Neuronal stem cell (in vitro differentiated cells): ENCODE data around the gene LIPA.

Experiments
- DNase-seq: peaks from one replicate; pipeline ENCODE4 v3.0.0-alpha.2; 2013; ENCODE audit warnings: low spot score
- H2AFZ ChIP-seq: one replicate; pipeline ENCODE4 v1.6.1; 2013; ENCODE audit warnings: mild to moderate bottlenecking, low read length, inconsistent platforms
- H2AK5ac ChIP-seq: 2 replicates; pipeline ENCODE4 v1.6.1; 2013; ENCODE audit warnings: low read depth, mild to moderate bottlenecking, inconsistent platforms, low read length, moderate library complexity, mixed read lengths
- H2BK120ac ChIP-seq: 2 replicates; pipeline ENCODE4 v1.6.1; 2013; ENCODE audit warnings: low read depth, mild to moderate bottlenecking, inconsistent platforms, low read length, moderate library complexity, mixed read lengths
- H2BK12ac ChIP-seq: one replicate; pipeline ENCODE4 v1.6.1; 2013; ENCODE audit warnings: low read length, inconsistent platforms
- H2BK15ac ChIP-seq: 2 replicates; pipeline ENCODE4 v1.6.1; 2013; ENCODE audit warnings: mild to moderate bottlenecking, low read length, inconsistent platforms, mixed read lengths
- H2BK5ac ChIP-seq: one replicate; pipeline ENCODE4 v1.6.1; 2013; ENCODE audit warnings: inconsistent platforms, mild to moderate bottlenecking, low read length, moderate library complexity
- H3K14ac ChIP-seq: one replicate; pipeline ENCODE4 v1.6.1; 2013; ENCODE audit warnings: low read length, inconsistent platforms
- H3K18ac ChIP-seq: 2 replicates; pipeline ENCODE4 v1.6.1; 2013; ENCODE audit warnings: low read length, inconsistent platforms
- H3K23ac ChIP-seq: 2 replicates; pipeline ENCODE4 v1.6.1; 2013; ENCODE audit warnings: low read depth, mild to moderate bottlenecking, mixed read lengths, low read length, inconsistent platforms; ENCODE audit not compliant: poor library complexity
- H3K27ac ChIP-seq: replicated peaks from 3 replicates; pipeline ENCODE4 v1.5.1; 2013; ENCODE audit warnings: low read length, inconsistent platforms
- H3K27me3 ChIP-seq, 3 experiments: 2 replicates each; pipeline ENCODE4 v1.6.1; 2013; ENCODE audit warnings: low read length in 3 of 3, mild to moderate bottlenecking in 2 of 3, inconsistent platforms in 1 of 3, low read depth in 1 of 3, mixed read lengths in 1 of 3, moderate library complexity in 1 of 3; ENCODE audit not compliant: control insufficient read depth in 3 of 3, insufficient read depth in 3 of 3
- H3K36me3 ChIP-seq, 2 donors: replicated peaks in 1 of 2; 2 replicates each; pipeline ENCODE4 v1.6.1; 2013; ENCODE audit warnings: low read length in 2 of 2; ENCODE audit not compliant: control insufficient read depth in 2 of 2, insufficient read depth in 2 of 2
- H3K4ac ChIP-seq: 2 replicates; pipeline ENCODE4 v1.6.1; 2013; ENCODE audit warnings: inconsistent platforms, mild to moderate bottlenecking, low read length, moderate library complexity
- H3K4me1 ChIP-seq, 2 donors: 1 replicate in 1 of 2; 2 replicates in 1 of 2; pipeline ENCODE4 v1.6.1; 2013; ENCODE audit warnings: low read length in 2 of 2, low read depth in 1 of 2; ENCODE audit not compliant: control insufficient read depth in 2 of 2, insufficient read depth in 1 of 2
- H3K4me2 ChIP-seq: one replicate; pipeline ENCODE4 v1.6.1; 2013; ENCODE audit warnings: mild to moderate bottlenecking, low read length, inconsistent platforms; ENCODE audit not compliant: insufficient read depth, poor library complexity, severe bottlenecking
- H3K4me3 ChIP-seq, 2 donors: 2 replicates each; pipeline ENCODE4 v1.5.1; 2013; ENCODE audit warnings: low read length in 2 of 2, mild to moderate bottlenecking in 2 of 2, inconsistent platforms in 1 of 2, moderate library complexity in 1 of 2
- H3K79me1 ChIP-seq: one replicate; pipeline ENCODE4 v1.6.1; 2013; ENCODE audit warnings: low read depth, mild to moderate bottlenecking, inconsistent platforms, low read length, moderate library complexity
- H3K9ac ChIP-seq: one replicate; pipeline ENCODE4 v1.6.1; 2013; ENCODE audit warnings: mild to moderate bottlenecking, low read depth, low read length, inconsistent platforms; ENCODE audit not compliant: poor library complexity
- H3K9me3 ChIP-seq, 2 donors: replicated peaks in 1 of 2; 2 replicates each; pipeline versions ENCODE3 to v1.6.1; 2013; ENCODE audit warnings: low read length in 2 of 2, mild to moderate bottlenecking in 2 of 2, inconsistent platforms in 1 of 2, low read depth in 1 of 2, mixed read lengths in 1 of 2, moderate library complexity in 1 of 2; ENCODE audit not compliant: control insufficient read depth in 2 of 2, insufficient read depth in 1 of 2
- H4K8ac ChIP-seq: one replicate; pipeline ENCODE4 v1.6.1; 2013; ENCODE audit warnings: low read depth, mild to moderate bottlenecking, inconsistent platforms, low read length, moderate library complexity
- H4K91ac ChIP-seq: one replicate; pipeline ENCODE4 v1.6.1; 2013; ENCODE audit warnings: low read length, low read depth, mild to moderate bottlenecking, inconsistent platforms; ENCODE audit not compliant: poor library complexity
- WGBS, 2 donors: extraction: QIAGEN DNeasy Blood & Tissue Kit; methylation state at CpG; one replicate each; pipeline ENCODE4 v1.1.7; 2013; ENCODE audit warnings: missing lambda C conversion rate in 2 of 2, mixed read lengths in 1 of 2; ENCODE audit not compliant: insufficient read length in 2 of 2, insufficient replicate concordance in 1 of 2; ENCODE audit errors: extremely low coverage in 2 of 2; 5-methylcytosine and 5-hydroxymethylcytosine counted together

Gene LIPA

DNA sequence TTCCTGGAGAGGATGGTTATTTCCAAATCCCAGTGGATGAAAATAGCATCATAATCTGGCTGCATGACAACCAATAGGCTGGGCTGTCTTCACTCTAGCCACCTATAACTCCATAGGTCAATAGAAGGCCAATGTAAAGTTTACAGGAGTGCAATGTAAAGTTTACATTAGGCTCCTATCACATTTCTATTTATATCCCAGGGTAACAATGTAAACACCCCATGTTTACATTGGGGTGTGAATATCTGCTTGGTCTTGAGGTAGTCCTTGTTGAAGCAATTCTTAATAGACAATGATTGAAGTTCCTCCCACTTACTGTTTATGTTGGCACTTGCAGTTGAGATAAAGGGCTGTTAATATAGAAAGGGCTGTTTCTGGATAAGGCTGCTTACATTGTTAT is 65.9 kb downstream of the LIPA start:
- H3K4me2 ChIP-seq: no peak overlapping the region
- no peak overlapping the region for H3K23ac ChIP-seq
- H3K79me1 ChIP-seq: no peaks in the 10 kb centered on the region
- H3K4me1 ChIP-seq: no peaks in the 10 kb centered on the region
- no peaks in the 10 kb centered on the region for H3K27me3 ChIP-seq
- H3K9ac ChIP-seq: no peak overlapping the region
- H2AFZ ChIP-seq: no peak overlapping the region
- H3K4ac ChIP-seq: no peak overlapping the region
- no peak overlapping the region for H4K91ac ChIP-seq
- no peaks in the 10 kb centered on the region for H3K9me3 ChIP-seq
- no peak overlapping the region for H3K4me3 ChIP-seq
- H4K8ac ChIP-seq: no peak overlapping the region
- no peaks in the 10 kb centered on the region for H3K36me3 ChIP-seq
- H2BK12ac ChIP-seq: no peak overlapping the region
- H3K27ac ChIP-seq: no peak overlapping the region
- no peak overlapping the region for H2BK120ac ChIP-seq
- no peak overlapping the region for H2BK15ac ChIP-seq
- no peak overlapping the region for H3K14ac ChIP-seq
- no peak overlapping the region for H2BK5ac ChIP-seq
- no peak overlapping the region for H2AK5ac ChIP-seq
- H3K18ac ChIP-seq: no peak overlapping the region
- no peak for DNase-seq

DNA sequence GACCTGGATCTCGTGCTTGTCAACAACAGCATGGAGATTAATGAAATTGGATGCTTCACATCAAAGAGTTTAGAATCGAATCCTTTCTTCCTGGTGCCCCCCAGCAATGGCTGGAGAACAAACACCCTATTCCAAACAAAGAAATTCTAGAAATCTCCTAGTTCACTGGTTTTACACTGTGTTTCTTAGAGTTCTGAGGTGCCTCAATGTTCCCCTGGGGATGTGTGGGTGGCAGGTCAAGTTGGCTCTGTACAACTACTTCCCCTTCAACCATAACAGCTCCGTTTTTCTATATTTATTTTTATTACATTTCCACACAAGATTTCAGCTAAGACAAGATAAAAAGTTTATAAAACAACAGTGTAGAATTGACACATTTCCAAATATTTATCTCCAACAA is 66.9 kb downstream of the LIPA start:
- no peak overlapping the region for H2BK5ac ChIP-seq
- no peak overlapping the region for H2BK15ac ChIP-seq
- no peak overlapping the region for H3K18ac ChIP-seq
- H2BK120ac ChIP-seq: no peak overlapping the region
- no peak overlapping the region for H3K9ac ChIP-seq
- no peaks in the 10 kb centered on the region for H3K27me3 ChIP-seq
- no peak overlapping the region for H3K4me3 ChIP-seq
- H2AFZ ChIP-seq: no peak overlapping the region
- no peaks in the 10 kb centered on the region for H3K4me1 ChIP-seq
- no peaks in the 10 kb centered on the region for H3K9me3 ChIP-seq
- H3K14ac ChIP-seq: no peak overlapping the region
- H3K27ac ChIP-seq: no peak overlapping the region
- no peaks in the 10 kb centered on the region for H3K36me3 ChIP-seq
- H3K23ac ChIP-seq: no peak overlapping the region
- H4K8ac ChIP-seq: no peak overlapping the region
- H3K4me2 ChIP-seq: no peak overlapping the region
- H2AK5ac ChIP-seq: no peak overlapping the region
- WGBS, 2 donors: no CpG with 5 or more reads among the region's 3 CpGs
- no peak overlapping the region for H4K91ac ChIP-seq
- H3K79me1 ChIP-seq: no peaks in the 10 kb centered on the region
- no peak overlapping the region for H3K4ac ChIP-seq
- no peak for DNase-seq
- no peak overlapping the region for H2BK12ac ChIP-seq

DNA sequence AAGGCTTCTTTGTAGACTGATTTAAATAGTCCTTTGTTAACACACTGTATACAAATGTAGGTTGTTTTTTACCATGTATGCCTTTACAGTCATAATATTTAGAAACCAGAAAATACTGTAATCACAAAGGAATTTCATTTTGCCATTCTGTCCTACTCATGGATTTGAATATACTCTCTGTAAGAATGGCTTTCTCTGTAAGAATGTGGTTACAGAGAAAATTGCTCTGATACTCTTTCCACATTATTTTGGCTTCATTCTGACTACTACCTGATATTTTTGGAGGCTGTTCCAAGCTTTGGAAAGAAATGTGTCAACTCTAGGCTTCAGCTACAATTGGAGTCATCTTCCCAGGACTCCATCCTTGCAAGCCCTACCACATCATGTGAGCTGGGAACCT is 68.0 kb downstream of the LIPA start:
- Histone ChIP-seq H3K79me1 (no peaks in the 10 kb centered on the region), H3K9ac (no peak overlapping the region), H3K36me3 (no peaks in the 10 kb centered on the region), H3K4me2 (no peak overlapping the region), H3K18ac (no peak overlapping the region), H4K8ac (no peak overlapping the region), H3K4me1 (no peaks in the 10 kb centered on the region), H2BK12ac (no peak overlapping the region), H2AK5ac (no peak overlapping the region), H3K27ac (no peak overlapping the region), H2BK120ac (no peak overlapping the region), H3K27me3 (no peaks in the 10 kb centered on the region), H3K4me3 (no peak overlapping the region), H3K4ac (no peak overlapping the region), H2AFZ (no peak overlapping the region), H2BK15ac (no peak overlapping the region), H3K14ac (no peak overlapping the region), H3K23ac (no peak overlapping the region), H4K91ac (no peak overlapping the region), H2BK5ac (no peak overlapping the region), H3K9me3 (no peaks in the 10 kb centered on the region)
- DNase-seq: no peak

DNA sequence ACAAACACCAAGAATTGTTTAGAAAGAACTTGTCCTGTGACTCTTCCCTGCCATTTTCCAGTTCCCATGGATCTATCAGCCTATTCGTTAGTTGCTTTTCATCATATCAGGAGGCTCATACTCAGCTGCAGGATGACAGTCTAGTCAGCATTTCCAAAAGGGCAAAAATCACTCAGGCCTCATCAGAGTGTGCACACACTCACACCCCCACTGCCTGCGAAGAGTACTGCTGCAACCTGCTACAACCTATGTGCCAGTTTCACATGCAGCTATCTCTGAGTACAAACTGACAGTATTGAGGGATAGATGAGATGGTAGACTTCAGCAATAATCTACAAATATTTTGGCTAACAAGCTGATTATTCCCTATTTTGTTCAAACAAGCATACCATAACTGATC is 68.7 kb downstream of the LIPA start:
- Histone ChIP-seq H3K9ac (no peak overlapping the region), H2AK5ac (no peak overlapping the region), H4K8ac (no peak overlapping the region), H3K23ac (no peak overlapping the region), H2BK5ac (no peak overlapping the region), H2BK12ac (no peak overlapping the region), H3K27ac (no peak overlapping the region), H3K9me3 (no peaks in the 10 kb centered on the region), H3K79me1 (no peaks in the 10 kb centered on the region), H2BK15ac (no peak overlapping the region), H3K14ac (no peak overlapping the region), H3K27me3 (no peaks in the 10 kb centered on the region), H3K36me3 (no peaks in the 10 kb centered on the region), H2BK120ac (no peak overlapping the region), H3K4me3 (no peak overlapping the region), H3K4ac (no peak overlapping the region), H3K4me2 (no peak overlapping the region), H3K18ac (no peak overlapping the region), H4K91ac (no peak overlapping the region), H2AFZ (no peak overlapping the region), H3K4me1 (no peaks in the 10 kb centered on the region)
- no peak for DNase-seq
- WGBS, 2 donors: no CpG with 5 or more reads among the region's 2 CpGs
